Measurements from ENCODE around the gene CD86. TPM values are rescaled to one million over a fixed set of nuclear protein-coding genes. Genes with fewer than 3 reads are reported as not detected.

The CD86 gene
- total RNA-seq, 4 donors from 2014 or later: 7.0 to 61.4 (median 11.8) TPM

DNA sequence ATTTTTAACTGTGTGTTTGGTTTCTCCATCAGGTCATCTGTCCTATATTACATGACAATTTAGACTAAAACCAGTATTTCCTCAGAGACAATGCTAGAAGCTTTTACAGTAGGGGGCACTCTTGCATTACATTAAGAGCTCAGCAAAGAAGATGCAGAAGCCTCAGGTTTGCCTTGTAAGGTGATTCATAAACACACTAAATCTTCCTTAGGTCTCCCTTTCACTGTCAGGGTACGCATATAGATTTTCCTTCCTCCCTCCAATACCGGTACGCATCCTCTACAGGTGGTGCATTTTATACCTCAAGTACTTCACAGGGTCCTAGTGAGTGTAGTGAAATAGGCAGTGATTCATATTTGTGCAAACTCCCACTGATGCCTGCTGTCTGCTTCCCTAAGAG, 46.5 kb downstream of the CD86 start:
- TF ChIP-seq CTCF (IDR thresholded peaks at IDR 0.05; ENCODE audit: low read depth): no peak

GRCh38 chr3:122102191-122102935, 47.2 kb downstream of the CD86 start:
- no peak for TF ChIP-seq CTCF (IDR thresholded peaks at IDR 0.05; ENCODE audit: low read depth)

- TF ChIP-seq CTCF (IDR thresholded peaks at IDR 0.05; ENCODE audit: low read depth): no peak
Observed at GRCh38 chr3:122103821-122104514, 48.8 kb downstream of the CD86 start.

DNA sequence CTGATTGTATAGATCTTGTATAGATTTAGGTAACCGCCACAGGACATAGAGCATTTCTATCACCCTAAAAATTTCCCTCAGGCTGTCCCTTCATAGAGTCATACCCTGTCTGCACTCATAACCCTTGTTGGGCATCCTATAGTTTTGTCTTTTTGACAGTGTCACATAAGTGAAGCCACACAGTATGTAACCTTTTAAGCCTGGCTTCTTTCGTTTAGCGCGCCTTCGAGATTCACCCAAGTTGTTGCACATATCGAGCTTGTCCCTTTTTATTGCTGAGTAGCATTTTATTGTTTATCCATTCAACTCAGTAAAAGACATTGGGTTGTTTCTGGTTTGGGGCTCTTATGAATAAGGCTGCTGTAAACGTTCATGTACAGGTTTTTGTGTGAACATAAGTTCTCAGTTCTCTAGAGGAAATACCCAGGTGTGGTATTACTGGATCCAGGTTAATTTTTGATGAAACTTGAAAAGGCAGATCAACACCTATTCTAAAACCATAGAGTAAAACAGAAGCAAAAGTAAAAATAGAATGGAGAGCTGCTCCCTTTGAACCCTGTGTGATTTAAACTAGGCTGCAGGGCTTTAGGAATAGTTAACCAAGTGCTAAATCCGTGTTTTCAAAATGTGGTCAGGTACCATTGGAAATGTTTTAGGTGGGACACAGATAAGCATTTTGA, 49.5 kb downstream of the CD86 start:
- TF ChIP-seq CTCF (IDR thresholded peaks at IDR 0.05; ENCODE audit: low read depth): no peak

GRCh38 chr3:122105626-122106025, 50.5 kb downstream of the CD86 start:
- TF ChIP-seq CTCF (IDR thresholded peaks at IDR 0.05; ENCODE audit: low read depth): no peak

DNA sequence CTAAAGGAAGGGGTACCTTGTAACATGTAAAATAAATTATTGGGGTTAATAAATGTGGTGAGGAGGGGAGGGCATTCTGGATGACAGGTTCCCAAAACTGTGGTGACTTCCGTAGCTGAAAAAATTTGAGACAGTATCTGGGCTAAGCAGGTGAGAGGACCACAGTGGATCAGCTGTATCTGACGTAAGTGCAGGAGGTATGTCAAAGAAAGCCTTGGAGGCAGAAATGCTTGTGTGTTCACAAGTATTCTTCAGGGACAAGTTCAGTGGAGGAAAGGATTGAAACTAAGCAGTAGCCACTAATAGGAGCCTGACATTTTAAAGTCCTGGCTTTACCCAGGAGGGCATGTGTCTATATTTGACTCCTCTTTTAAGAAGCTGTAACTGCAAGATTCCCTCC, 52.0 kb downstream of the CD86 start:
- no peak for TF ChIP-seq CTCF (IDR thresholded peaks at IDR 0.05; ENCODE audit: low read depth)

GRCh38 chr3:122111974-122112373, 56.8 kb downstream of the CD86 start:
- no peak for TF ChIP-seq CTCF (IDR thresholded peaks at IDR 0.05; ENCODE audit: low read depth)

Measured in subcutaneous adipose tissue (tissue), 4 donors.